Panc1 (cell line): ENCODE data around the gene DCAF5.

ENCODE experiments used
- POLR2AphosphoS5 ChIP-seq: IDR thresholded peaks from 2 replicates; pipeline ENCODE4 v1.6.1; 2012; ENCODE audit warnings: mild to moderate bottlenecking, low read depth, low read length, moderate library complexity
- SIN3A ChIP-seq: IDR thresholded peaks from 2 replicates; pipeline ENCODE4 v1.6.1; 2012; ENCODE audit warnings: low read depth, mild to moderate bottlenecking, low read length, moderate library complexity, borderline replicate concordance; ENCODE audit not compliant: insufficient read depth
- TCF7L2 ChIP-seq: IDR thresholded peaks from 2 replicates; pipeline ENCODE4 v1.6.1; 2011; ENCODE audit warnings: mild to moderate bottlenecking, low read depth, low read length, inconsistent platforms
- TF ChIP-seq, protein P1 (sequence below): fragments of 450-650 bp; IDR thresholded peaks from 2 replicates; pipeline ENCODE4 v1.5.1; 2017; ENCODE audit warnings: mild to moderate bottlenecking
- TF ChIP-seq, protein P2 (sequence below), 2 experiments: IDR thresholded peaks; 2 replicates each; pipeline ENCODE4 v1.6.1; 2011 to 2012; ENCODE audit warnings: low read depth in 2 of 2, control low read depth in 1 of 2, low read length in 1 of 2, mild to moderate bottlenecking in 1 of 2, moderate library complexity in 1 of 2; ENCODE audit not compliant: insufficient read depth in 1 of 2

GRCh38 chr14:69054030-69054429 is 98.9 kb downstream of the DCAF5 start:
- TF ChIP-seq, protein P1, sequence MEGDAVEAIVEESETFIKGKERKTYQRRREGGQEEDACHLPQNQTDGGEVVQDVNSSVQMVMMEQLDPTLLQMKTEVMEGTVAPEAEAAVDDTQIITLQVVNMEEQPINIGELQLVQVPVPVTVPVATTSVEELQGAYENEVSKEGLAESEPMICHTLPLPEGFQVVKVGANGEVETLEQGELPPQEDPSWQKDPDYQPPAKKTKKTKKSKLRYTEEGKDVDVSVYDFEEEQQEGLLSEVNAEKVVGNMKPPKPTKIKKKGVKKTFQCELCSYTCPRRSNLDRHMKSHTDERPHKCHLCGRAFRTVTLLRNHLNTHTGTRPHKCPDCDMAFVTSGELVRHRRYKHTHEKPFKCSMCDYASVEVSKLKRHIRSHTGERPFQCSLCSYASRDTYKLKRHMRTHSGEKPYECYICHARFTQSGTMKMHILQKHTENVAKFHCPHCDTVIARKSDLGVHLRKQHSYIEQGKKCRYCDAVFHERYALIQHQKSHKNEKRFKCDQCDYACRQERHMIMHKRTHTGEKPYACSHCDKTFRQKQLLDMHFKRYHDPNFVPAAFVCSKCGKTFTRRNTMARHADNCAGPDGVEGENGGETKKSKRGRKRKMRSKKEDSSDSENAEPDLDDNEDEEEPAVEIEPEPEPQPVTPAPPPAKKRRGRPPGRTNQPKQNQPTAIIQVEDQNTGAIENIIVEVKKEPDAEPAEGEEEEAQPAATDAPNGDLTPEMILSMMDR = no peak
- TF ChIP-seq, protein P2, sequence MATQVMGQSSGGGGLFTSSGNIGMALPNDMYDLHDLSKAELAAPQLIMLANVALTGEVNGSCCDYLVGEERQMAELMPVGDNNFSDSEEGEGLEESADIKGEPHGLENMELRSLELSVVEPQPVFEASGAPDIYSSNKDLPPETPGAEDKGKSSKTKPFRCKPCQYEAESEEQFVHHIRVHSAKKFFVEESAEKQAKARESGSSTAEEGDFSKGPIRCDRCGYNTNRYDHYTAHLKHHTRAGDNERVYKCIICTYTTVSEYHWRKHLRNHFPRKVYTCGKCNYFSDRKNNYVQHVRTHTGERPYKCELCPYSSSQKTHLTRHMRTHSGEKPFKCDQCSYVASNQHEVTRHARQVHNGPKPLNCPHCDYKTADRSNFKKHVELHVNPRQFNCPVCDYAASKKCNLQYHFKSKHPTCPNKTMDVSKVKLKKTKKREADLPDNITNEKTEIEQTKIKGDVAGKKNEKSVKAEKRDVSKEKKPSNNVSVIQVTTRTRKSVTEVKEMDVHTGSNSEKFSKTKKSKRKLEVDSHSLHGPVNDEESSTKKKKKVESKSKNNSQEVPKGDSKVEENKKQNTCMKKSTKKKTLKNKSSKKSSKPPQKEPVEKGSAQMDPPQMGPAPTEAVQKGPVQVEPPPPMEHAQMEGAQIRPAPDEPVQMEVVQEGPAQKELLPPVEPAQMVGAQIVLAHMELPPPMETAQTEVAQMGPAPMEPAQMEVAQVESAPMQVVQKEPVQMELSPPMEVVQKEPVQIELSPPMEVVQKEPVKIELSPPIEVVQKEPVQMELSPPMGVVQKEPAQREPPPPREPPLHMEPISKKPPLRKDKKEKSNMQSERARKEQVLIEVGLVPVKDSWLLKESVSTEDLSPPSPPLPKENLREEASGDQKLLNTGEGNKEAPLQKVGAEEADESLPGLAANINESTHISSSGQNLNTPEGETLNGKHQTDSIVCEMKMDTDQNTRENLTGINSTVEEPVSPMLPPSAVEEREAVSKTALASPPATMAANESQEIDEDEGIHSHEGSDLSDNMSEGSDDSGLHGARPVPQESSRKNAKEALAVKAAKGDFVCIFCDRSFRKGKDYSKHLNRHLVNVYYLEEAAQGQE (IDR thresholded peaks at IDR 0.05; ENCODE audit: insufficient read depth in 1 of 2, low read depth in 2 of 2, low read length in 1 of 2) = no peak
- no peak for TF ChIP-seq POLR2AphosphoS5
- TF ChIP-seq TCF7L2 = no peak
- TF ChIP-seq SIN3A = no peak
